ENCODE results near the gene GALNT17. TPM values are rescaled to one million over a fixed set of nuclear protein-coding genes. Genes with fewer than 3 reads are reported as not detected.

The GALNT17 gene
- total and polyA plus RNA-seq, 12 donors = 15.1 to 87.0 (median 55.4) TPM

- no peak overlapping the region for H3K27ac ChIP-seq
- H3K36me3 ChIP-seq = no peaks in the 10 kb centered on the region
- peaks cover 0 to 14% (median 0%) of the 10 kb centered on the region in 11 donors for H3K9me3 ChIP-seq
- no peaks in the 10 kb centered on the region for H3K27me3 ChIP-seq
- no peaks in the 10 kb centered on the region for H3K4me1 ChIP-seq
- H3K4me3 ChIP-seq = no peak overlapping the region
- TF ChIP-seq, protein P1, sequence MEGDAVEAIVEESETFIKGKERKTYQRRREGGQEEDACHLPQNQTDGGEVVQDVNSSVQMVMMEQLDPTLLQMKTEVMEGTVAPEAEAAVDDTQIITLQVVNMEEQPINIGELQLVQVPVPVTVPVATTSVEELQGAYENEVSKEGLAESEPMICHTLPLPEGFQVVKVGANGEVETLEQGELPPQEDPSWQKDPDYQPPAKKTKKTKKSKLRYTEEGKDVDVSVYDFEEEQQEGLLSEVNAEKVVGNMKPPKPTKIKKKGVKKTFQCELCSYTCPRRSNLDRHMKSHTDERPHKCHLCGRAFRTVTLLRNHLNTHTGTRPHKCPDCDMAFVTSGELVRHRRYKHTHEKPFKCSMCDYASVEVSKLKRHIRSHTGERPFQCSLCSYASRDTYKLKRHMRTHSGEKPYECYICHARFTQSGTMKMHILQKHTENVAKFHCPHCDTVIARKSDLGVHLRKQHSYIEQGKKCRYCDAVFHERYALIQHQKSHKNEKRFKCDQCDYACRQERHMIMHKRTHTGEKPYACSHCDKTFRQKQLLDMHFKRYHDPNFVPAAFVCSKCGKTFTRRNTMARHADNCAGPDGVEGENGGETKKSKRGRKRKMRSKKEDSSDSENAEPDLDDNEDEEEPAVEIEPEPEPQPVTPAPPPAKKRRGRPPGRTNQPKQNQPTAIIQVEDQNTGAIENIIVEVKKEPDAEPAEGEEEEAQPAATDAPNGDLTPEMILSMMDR (IDR thresholded peaks at IDR 0.05) = no peak
- 94 to 97% methylated on average over 1 of the region's 1 CpG for WGBS, 2 donors
- no peak for ATAC-seq
- intact Hi-C loops (cut with DNase I) = no loop called here
- no peak for DNase-seq
These were observed 536.6 kb downstream of the GALNT17 start for GRCh38 chr7:71668572-71668971.

GRCh38 chr7:71679480-71679879, 547.5 kb downstream of the GALNT17 start:
- intact Hi-C loops (cut with DNase I) = no loop called here

DNA sequence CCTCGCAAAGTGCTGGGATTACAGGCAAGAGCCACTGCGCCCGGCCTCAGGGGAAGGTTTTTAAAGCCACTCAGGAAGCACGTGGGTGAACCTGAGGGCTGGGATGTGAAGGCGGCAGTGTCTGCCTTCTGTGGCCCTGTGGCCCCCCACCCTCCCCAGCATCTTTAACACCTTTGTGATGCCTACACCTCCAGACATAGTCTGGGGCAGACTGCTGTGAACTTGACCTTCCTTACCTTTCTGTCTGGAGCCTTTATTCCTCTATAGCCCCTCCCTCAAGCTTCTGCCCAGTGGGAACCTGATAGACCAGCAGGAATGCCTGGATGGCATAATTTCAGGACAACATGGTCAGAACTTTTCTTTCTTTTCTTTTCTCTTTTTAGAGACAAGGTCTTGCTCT, 550.2 kb downstream of the GALNT17 start:
- no peaks in the 10 kb centered on the region for H3K4me1 ChIP-seq
- no peak for DNase-seq
- no peak overlapping the region for H3K4me3 ChIP-seq
- no peaks in the 10 kb centered on the region for H3K27me3 ChIP-seq
- no peak overlapping the region for H3K27ac ChIP-seq
- intact Hi-C loops (cut with DNase I) = no loop called here
- H3K9me3 ChIP-seq = no peaks in the 10 kb centered on the region
- WGBS, 2 donors = 73 to 78% methylated on average over 5 of the region's 5 CpGs
- H3K36me3 ChIP-seq = no peaks in the 10 kb centered on the region
- ATAC-seq = no peak
- TF ChIP-seq, protein P1 (IDR thresholded peaks at IDR 0.05) = no peak

More at GRCh38 chr7:71679480-71679879, 547.5 kb downstream of the GALNT17 start:
- no peaks in the 10 kb centered on the region for H3K27me3 ChIP-seq
- H3K4me1 ChIP-seq = no peaks in the 10 kb centered on the region
- no peak overlapping the region for H3K27ac ChIP-seq
- 67 to 74% methylated on average over 7 to 8 of the region's 8 CpGs for WGBS, 2 donors
- no peak for ATAC-seq
- H3K4me3 ChIP-seq = no peak overlapping the region
- DNase-seq = no peak
- no peaks in the 10 kb centered on the region for H3K36me3 ChIP-seq
- no peaks in the 10 kb centered on the region for H3K9me3 ChIP-seq
- TF ChIP-seq, protein P1 (IDR thresholded peaks at IDR 0.05) = no peak

DNA sequence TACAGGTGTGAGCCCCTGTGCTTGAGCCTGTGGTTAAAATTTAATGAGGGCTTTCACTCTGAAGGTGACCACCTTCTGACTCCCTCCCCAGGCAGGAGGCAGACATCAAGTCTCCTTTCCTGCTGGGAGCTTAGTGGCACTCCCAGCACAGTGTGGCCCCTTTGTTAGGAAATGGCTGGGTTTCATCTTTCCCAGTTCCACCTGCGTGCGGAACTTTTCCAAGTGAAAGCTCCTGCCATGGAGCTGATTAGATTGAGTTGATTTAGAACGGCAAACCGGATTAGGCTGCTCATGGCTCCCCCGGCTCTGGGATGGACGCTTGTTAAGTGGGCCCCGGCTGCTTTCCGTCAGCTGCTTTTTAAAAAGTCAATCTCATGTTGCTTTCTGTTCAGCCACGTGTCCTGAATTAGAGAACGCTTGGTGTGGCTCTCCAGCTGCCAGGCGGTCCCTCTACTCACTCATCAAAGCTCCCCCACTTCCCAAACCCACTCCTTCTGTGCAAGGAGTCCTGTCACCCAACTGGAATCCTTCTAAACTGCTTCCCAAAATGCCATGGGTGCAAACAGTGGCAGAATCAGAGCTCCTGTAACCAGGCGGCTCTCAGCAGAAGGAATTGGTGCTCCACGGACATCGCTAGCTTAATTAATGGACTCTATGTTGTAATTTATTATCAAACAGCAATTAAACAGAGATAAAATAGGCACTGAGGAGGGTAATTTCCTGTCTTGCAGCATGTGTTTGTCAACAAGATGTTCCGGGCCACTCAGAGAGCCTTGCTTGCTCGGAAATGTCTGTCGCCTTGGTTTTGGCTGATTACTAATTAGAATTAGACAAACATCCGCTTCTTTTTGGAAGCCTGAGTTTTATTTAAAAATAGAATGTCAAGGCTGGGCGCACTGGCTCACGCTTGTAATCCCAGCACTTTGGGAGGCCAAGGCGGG, 551.2 kb downstream of the GALNT17 start:
- TF ChIP-seq, protein P1 (IDR thresholded peaks at IDR 0.05) = no peak
- H3K36me3 ChIP-seq = no peaks in the 10 kb centered on the region
- H3K4me1 ChIP-seq = no peaks in the 10 kb centered on the region
- peak in 1 of 8 donors; percentile 14 for ATAC-seq
- WGBS, 2 donors = 44 to 55% methylated on average over 21 of the region's 21 CpGs
- no peaks in the 10 kb centered on the region for H3K9me3 ChIP-seq
- DNase-seq = no peak
- intact Hi-C loops (cut with DNase I) = no loop called here
- H3K4me3 ChIP-seq = no peak overlapping the region
- H3K27ac ChIP-seq = no peak overlapping the region
- H3K27me3 ChIP-seq = no peaks in the 10 kb centered on the region
